ENCODE data around the gene IFT43. TPM values are rescaled to one million over a fixed set of nuclear protein-coding genes. Genes with fewer than 3 reads are reported as not detected.

IFT43 gene
- total RNA-seq, 1 experiment from 2014 or later: 19.5 TPM

- Histone ChIP-seq H3K4me3 (ENCODE audit: low read depth, low read length) (no peak overlapping the region), H3K27me3 (replicated peaks; ENCODE audit: control insufficient read depth, insufficient read depth, low read length) (no peaks in the 10 kb centered on the region), H3K4me1 (no peaks in the 10 kb centered on the region; the same call in 1 of the 2 replicates), H3K9me3 (no peaks in the 10 kb centered on the region), H3K36me3 (ENCODE audit: control insufficient read depth, insufficient read depth, low read length) (no peaks in the 10 kb centered on the region; the same call in 1 of the 2 replicates)
- no peaks in the 10 kb centered on the region for H3K27me3 Mint-ChIP-seq (ENCODE audit: insufficient read depth, unreplicated experiment)
- BruUV-seq (replicated peaks): no TSS peak
- no peak overlapping the region for H3K27ac Mint-ChIP-seq (ENCODE audit: unreplicated experiment)
- ChIA-PET POLR2A (interaction anchor here (0.6 kb wide), 1 partner anchor 10 kb away, joined by 14 read pairs; no protein-coding TSS in a partner anchor), CTCF (no interaction called here)
- peaks cover 15% of the 10 kb centered on the region for H3K36me3 Mint-ChIP-seq (ENCODE audit: insufficient read depth, unreplicated experiment)
- no peak for TF ChIP-seq CTCF (IDR thresholded peaks at IDR 0.05; ENCODE audit: insufficient read depth in 1 of 2, low read depth in 1 of 2, low read length in 1 of 2, severe bottlenecking in 1 of 2, unreplicated experiment in 1 of 2)
- H3K9me3 Mint-ChIP-seq (ENCODE audit: unreplicated experiment): no peaks in the 10 kb centered on the region
- no peak for DNase-seq
- intact Hi-C loops (cut with micrococcal nuclease; ENCODE audit: unreplicated experiment): no loop called here
- no peak overlapping the region for H3K4me3 Mint-ChIP-seq (ENCODE audit: unreplicated experiment)
- peaks cover 7% of the 10 kb centered on the region for H3K4me1 Mint-ChIP-seq (ENCODE audit: low read depth, unreplicated experiment)
These were observed 1.8 kb downstream of the IFT43 start for GRCh38 chr14:75987201-75987970.

- Mint-ChIP-seq H3K4me3 (ENCODE audit: unreplicated experiment) (no peak overlapping the region), H3K27me3 (ENCODE audit: insufficient read depth, unreplicated experiment) (no peaks in the 10 kb centered on the region), H3K27ac (ENCODE audit: unreplicated experiment) (no peak overlapping the region), H3K4me1 (ENCODE audit: low read depth, unreplicated experiment) (peaks cover 7% of the 10 kb centered on the region), H3K9me3 (ENCODE audit: unreplicated experiment) (no peaks in the 10 kb centered on the region), H3K36me3 (ENCODE audit: insufficient read depth, unreplicated experiment) (peaks cover 20% of the 10 kb centered on the region)
- H3K4me1 ChIP-seq: no peaks in the 10 kb centered on the region; the same call in 1 of the 2 replicates
- no peak for DNase-seq
- ChIA-PET CTCF (interaction anchor here (0.8 kb wide), 1 partner anchor 10 kb away, joined by 3 read pairs; no protein-coding TSS in a partner anchor), POLR2A (no interaction called here)
- intact Hi-C loops (cut with micrococcal nuclease; ENCODE audit: unreplicated experiment): no loop called here
- no TSS peak for BruUV-seq (replicated peaks)
- no peak for TF ChIP-seq CTCF (IDR thresholded peaks at IDR 0.05; ENCODE audit: insufficient read depth in 1 of 2, low read depth in 1 of 2, low read length in 1 of 2, severe bottlenecking in 1 of 2, unreplicated experiment in 1 of 2)
- no peaks in the 10 kb centered on the region for H3K27me3 ChIP-seq (replicated peaks; ENCODE audit: control insufficient read depth, insufficient read depth, low read length)
- no peaks in the 10 kb centered on the region for H3K9me3 ChIP-seq
- no peaks in the 10 kb centered on the region; the same call in 1 of the 2 replicates for H3K36me3 ChIP-seq (ENCODE audit: control insufficient read depth, insufficient read depth, low read length)
- H3K4me3 ChIP-seq (ENCODE audit: low read depth, low read length): no peak overlapping the region
These were observed 3.6 kb downstream of the IFT43 start for GRCh38 chr14:75989134-75989533.

GRCh38 chr14:75990297-75990696 lies 4.7 kb downstream of the IFT43 start:
- CTCF ChIA-PET: no interaction called here
- no peaks in the 10 kb centered on the region for H3K27me3 Mint-ChIP-seq (ENCODE audit: insufficient read depth, unreplicated experiment)

More at GRCh38 chr14:75990297-75990696, 4.7 kb downstream of the IFT43 start:
- no peak for DNase-seq
- H3K4me1 ChIP-seq: no peaks in the 10 kb centered on the region; the same call in 1 of the 2 replicates
- no peaks in the 10 kb centered on the region for H3K9me3 ChIP-seq
- peaks cover 7% of the 10 kb centered on the region for H3K4me1 Mint-ChIP-seq (ENCODE audit: low read depth, unreplicated experiment)
- no peaks in the 10 kb centered on the region for H3K9me3 Mint-ChIP-seq (ENCODE audit: unreplicated experiment)
- POLR2A ChIA-PET: no interaction called here
- H3K27ac Mint-ChIP-seq (ENCODE audit: unreplicated experiment): no peak overlapping the region
- H3K4me3 ChIP-seq (ENCODE audit: low read depth, low read length): no peak overlapping the region
- BruUV-seq (replicated peaks): no TSS peak
- intact Hi-C loops (cut with micrococcal nuclease; ENCODE audit: unreplicated experiment): no loop called here
- H3K27me3 ChIP-seq (replicated peaks; ENCODE audit: control insufficient read depth, insufficient read depth, low read length): no peaks in the 10 kb centered on the region
- TF ChIP-seq CTCF (IDR thresholded peaks at IDR 0.05; ENCODE audit: insufficient read depth in 1 of 2, low read depth in 1 of 2, low read length in 1 of 2, severe bottlenecking in 1 of 2, unreplicated experiment in 1 of 2): no peak
- H3K36me3 Mint-ChIP-seq (ENCODE audit: insufficient read depth, unreplicated experiment): peaks cover 19% of the 10 kb centered on the region
- H3K36me3 ChIP-seq (ENCODE audit: control insufficient read depth, insufficient read depth, low read length): no peaks in the 10 kb centered on the region; the same call in 1 of the 2 replicates
- no peak overlapping the region for H3K4me3 Mint-ChIP-seq (ENCODE audit: unreplicated experiment)
